HepG2 (cell line): ENCODE data around the gene BTBD8.

Experiments used
- CTCF ChIP-seq: sonication (generic); formaldehyde crosslinking; IDR thresholded peaks from 2 replicates; pipeline ENCODE4 v1.5.0; 2020; ENCODE audit warnings: mild to moderate bottlenecking, missing genetic modification reagents, moderate library complexity
- FOXA1 ChIP-seq, 2 experiments: fragments of 450-650 bp in 1 of 2; sonication (generic) in 1 of 2; formaldehyde crosslinking in 1 of 2; IDR thresholded peaks; 2 replicates each; pipeline versions ENCODE4 v1.4.0 to v1.6.1; 2016 to 2020; ENCODE audit warnings: missing genetic modification reagents in 1 of 2
- HIC2 ChIP-seq: sonication (generic); formaldehyde crosslinking; IDR thresholded peaks from 2 replicates; pipeline ENCODE4 v1.9.0; 2022; ENCODE audit warnings: low read depth, missing genetic modification reagents
- KLF16 ChIP-seq, 2 experiments: sonication (generic) in 1 of 2; formaldehyde crosslinking in 1 of 2; IDR thresholded peaks; 2 replicates each; pipeline versions ENCODE4 v1.6.1 to v1.8.0; 2016 to 2023; ENCODE audit warnings: missing genetic modification reagents in 2 of 2, missing compliant biosample characterization in 1 of 2
- LCORL ChIP-seq, 2 experiments: fragments of 450-650 bp in 1 of 2; sonication (generic) in 1 of 2; formaldehyde crosslinking in 1 of 2; IDR thresholded peaks; 2 replicates each; pipeline versions ENCODE4 v1.5.0 to v1.6.1; 2017 to 2020; ENCODE audit warnings: antibody characterized with exemption in 1 of 2, missing genetic modification reagents in 1 of 2
- MBD4 ChIP-seq: IDR thresholded peaks from 2 replicates; pipeline ENCODE4 v1.6.1; 2012; ENCODE audit warnings: low read length, inconsistent platforms, borderline replicate concordance
- POLR2AphosphoS5 ChIP-seq: IDR thresholded peaks from 2 replicates; pipeline ENCODE4 v1.6.1; 2012; ENCODE audit warnings: low read depth, low read length
- RBAK ChIP-seq: sonication (generic); formaldehyde crosslinking; IDR thresholded peaks from 2 replicates; pipeline ENCODE4 v1.5.1; 2020; ENCODE audit warnings: mild to moderate bottlenecking, missing genetic modification reagents
- TAF15 ChIP-seq: fragments of 200-400 bp; formaldehyde crosslinking; IDR thresholded peaks from one replicate; pipeline ENCODE4 v1.6.1; 2018; ENCODE audit warnings: mild to moderate bottlenecking, low read depth, low read length; ENCODE audit not compliant: poor library complexity, severe bottlenecking
- TCF7 ChIP-seq: sonication (generic); IDR thresholded peaks from 2 replicates; pipeline ENCODE4 v1.6.1; 2016; ENCODE audit warnings: antibody characterized with exemption, low read depth
- ZFP36 ChIP-seq: fragments of 150-350 bp; IDR thresholded peaks from 2 replicates; pipeline ENCODE4 v1.6.1; 2018; ENCODE audit warnings: borderline replicate concordance, low read length, low read depth; ENCODE audit not compliant: partially characterized antibody
- ZNF768 ChIP-seq: sonication (generic); formaldehyde crosslinking; IDR thresholded peaks from 2 replicates; pipeline ENCODE4 v1.4.0; 2020; ENCODE audit warnings: missing genetic modification reagents

- TF ChIP-seq FOXA1 (IDR thresholded peaks at IDR 0.05) (no peak), FOXA1 (CRISPR knock-in tag; IDR thresholded peaks at IDR 0.05) (no peak), POLR2AphosphoS5 (no peak), RBAK (no peak), ZNF768 (no peak), TCF7 (no peak), CTCF (CRISPR knock-in tag) (no peak), KLF16 (CRISPR knock-in tag; IDR thresholded peaks at IDR 0.05) (no peak), ZFP36 (no peak), LCORL (IDR thresholded peaks at IDR 0.05) (no peak), LCORL (CRISPR knock-in tag; IDR thresholded peaks at IDR 0.05) (no peak), MBD4 (no peak), HIC2 (CRISPR knock-in tag) (no peak), TAF15 (no peak)
Measured at GRCh38 chr1:92219028-92219427, 138.9 kb downstream of the BTBD8 start.
